Gastroesophageal sphincter (tissue), 3 donors: ENCODE measurements around the gene PPARA.

Experiments
- CTCF ChIP-seq, 4 experiments: fragments of 200-600 bp in 2 of 4; fragments of 450-650 bp in 2 of 4; sonication (generic) in 1 of 4; IDR thresholded peaks; one replicate each; pipeline ENCODE4 v1.5.1; 2017 to 2019; ENCODE audit warnings: antibody characterized with exemption in 4 of 4, mild to moderate bottlenecking in 2 of 4, moderate library complexity in 2 of 4
- EP300 ChIP-seq: sonication (generic); formaldehyde crosslinking; IDR thresholded peaks from one replicate; pipeline ENCODE4 v1.6.1; 2017; ENCODE audit warnings: antibody characterized with exemption, mild to moderate bottlenecking
- POLR2A ChIP-seq, 2 donors: fragments of 450-650 bp; IDR thresholded peaks; one replicate each; pipeline ENCODE4 v1.6.1; 2017; ENCODE audit warnings: antibody characterized with exemption in 2 of 2, mild to moderate bottlenecking in 2 of 2, moderate library complexity in 1 of 2
- POLR2AphosphoS5 ChIP-seq: sonication (generic); formaldehyde crosslinking; IDR thresholded peaks from one replicate; pipeline ENCODE4 v1.6.1; 2017; ENCODE audit warnings: antibody characterized with exemption

GRCh38 chr22:46110215-46110614, 40.1 kb upstream of the PPARA start:
- no peak for TF ChIP-seq POLR2A (IDR thresholded peaks at IDR 0.05)
- no peak for TF ChIP-seq CTCF (IDR thresholded peaks at IDR 0.05)
- TF ChIP-seq EP300: no peak
- TF ChIP-seq POLR2AphosphoS5: no peak
